DMS114 treated with DMSO at 0.1 percent for 48 hours (cell line): ENCODE measurements around the gene MEGF9.

Experiments
- DNase-seq: peaks from one replicate; lab custom pipeline; 2025; ENCODE audit not compliant: unreplicated experiment; lab: John Stamatoyannopoulos, UW

MEGF9 gene

DNA sequence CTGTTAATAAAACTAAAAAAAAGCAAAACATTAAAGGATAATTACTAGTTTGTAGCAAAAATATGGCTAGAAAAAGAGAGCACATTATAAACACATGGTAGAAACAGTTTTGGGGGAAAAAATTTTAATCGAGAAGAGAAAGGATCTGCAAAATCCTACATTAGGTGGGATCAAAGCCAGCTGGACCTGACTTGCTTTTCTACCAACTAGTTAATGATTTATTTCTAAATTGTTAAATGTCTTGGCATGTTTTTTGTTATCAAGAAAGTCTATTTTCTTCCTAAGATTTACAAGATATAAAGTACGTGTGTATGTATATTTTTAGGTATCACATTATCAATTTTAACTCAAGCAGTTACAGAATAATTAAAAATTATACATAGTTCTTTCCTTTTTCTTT is 87.2 kb downstream of the MEGF9 start:
- no peak for DNase-seq

DNA sequence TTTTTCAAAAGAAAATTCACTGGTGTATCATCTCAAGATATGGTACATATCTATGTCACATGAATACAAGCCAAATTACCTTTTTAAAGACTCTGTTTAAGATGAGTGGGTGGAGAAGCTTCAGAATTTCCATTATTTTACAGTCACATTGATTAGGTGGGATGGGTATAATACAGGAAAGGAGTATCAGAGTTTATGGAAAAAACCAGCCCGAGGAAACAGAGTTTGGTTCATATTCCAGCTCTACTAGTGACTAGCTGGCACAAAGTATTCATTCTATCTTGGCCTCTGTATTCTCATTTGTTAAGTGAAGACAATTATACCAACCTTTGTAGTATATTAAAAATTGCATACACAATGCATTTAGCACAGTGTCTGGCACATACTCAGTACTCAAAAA is 87.8 kb downstream of the MEGF9 start:
- no peak for DNase-seq

DNA sequence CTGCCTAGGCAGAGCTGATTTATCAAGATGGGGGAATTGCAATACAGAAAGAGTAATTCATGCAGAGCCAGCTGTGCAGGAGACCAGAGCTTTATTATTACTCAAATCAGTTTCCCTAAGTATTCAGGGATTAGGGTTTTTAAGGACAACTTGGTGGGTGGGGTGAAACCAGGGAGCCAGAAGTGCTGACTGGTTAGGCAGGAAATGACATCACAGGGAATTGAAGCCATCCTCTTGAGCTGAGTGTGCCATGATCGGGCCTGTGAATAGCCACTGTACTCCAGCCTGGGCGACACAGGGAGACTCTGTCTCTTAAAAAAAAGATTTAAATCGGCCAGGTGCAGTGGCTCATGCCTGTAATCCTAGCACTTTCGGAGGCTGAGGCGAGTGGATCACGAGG is 89.0 kb downstream of the MEGF9 start:
- DNase-seq, result no peak

GRCh38 chr9:120622790-120623189 is 91.5 kb downstream of the MEGF9 start:
- no peak for DNase-seq

DNA sequence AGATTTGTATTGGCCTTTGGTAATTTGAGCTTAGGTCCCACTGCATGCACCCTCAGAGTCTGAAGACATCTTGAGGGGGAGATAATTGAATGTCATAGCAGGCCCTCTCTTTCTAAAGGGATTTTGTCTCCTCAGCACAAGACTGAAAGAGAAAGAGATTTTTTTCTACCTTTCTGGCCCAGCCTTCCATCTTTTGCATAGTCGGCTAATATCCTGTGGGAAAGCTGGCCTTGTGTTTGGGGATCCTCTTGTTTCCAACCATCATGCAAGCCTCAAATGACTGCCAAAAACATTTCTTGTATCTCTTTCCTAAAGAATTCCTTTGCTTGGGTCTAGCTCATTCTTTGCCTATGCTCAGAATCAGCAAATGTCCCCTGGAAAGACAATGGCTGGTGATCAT is 92.3 kb downstream of the MEGF9 start:
- no peak for DNase-seq

DNA sequence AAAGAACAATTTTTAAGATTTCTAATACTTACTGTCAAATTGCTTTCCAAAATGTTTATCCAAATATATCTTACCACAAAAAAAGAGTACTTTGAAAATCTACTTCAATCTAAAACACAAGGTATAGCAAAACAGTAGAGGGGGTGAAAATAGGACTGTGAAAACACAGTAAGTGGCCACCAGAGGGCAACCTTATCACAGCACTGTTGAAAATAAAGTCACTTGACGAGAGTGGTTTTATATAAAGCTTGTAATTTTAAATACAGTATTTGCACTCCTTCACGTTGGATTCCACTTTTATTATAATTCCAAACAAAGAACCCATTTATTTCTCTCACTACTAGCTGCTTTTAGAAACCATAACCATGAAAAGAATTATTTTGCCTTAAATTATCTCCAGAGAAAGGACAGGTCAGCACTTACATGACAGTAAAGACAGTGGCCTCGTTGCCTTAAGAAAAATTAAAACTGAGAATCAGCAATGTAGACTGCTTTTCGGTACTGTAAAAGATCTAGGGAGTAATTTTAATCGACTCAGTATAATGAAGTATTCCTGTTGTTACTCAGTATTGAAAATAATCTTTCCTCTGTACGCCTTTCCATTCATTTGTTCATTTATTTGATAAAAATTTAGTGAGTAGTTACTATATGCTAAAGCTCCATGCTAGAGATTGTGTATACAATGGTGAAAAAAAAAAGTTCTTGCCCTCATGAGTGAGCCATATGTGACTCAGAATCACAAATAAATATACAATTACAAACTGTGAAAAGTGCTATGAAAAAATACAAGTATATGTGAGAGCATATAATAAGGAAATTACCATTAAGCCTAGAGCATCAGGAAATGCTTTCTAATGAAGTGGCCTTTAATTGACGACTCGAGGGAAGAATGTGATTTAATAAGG is 94.3 kb downstream of the MEGF9 start:
- DNase-seq, result peak; percentile 56

DNA sequence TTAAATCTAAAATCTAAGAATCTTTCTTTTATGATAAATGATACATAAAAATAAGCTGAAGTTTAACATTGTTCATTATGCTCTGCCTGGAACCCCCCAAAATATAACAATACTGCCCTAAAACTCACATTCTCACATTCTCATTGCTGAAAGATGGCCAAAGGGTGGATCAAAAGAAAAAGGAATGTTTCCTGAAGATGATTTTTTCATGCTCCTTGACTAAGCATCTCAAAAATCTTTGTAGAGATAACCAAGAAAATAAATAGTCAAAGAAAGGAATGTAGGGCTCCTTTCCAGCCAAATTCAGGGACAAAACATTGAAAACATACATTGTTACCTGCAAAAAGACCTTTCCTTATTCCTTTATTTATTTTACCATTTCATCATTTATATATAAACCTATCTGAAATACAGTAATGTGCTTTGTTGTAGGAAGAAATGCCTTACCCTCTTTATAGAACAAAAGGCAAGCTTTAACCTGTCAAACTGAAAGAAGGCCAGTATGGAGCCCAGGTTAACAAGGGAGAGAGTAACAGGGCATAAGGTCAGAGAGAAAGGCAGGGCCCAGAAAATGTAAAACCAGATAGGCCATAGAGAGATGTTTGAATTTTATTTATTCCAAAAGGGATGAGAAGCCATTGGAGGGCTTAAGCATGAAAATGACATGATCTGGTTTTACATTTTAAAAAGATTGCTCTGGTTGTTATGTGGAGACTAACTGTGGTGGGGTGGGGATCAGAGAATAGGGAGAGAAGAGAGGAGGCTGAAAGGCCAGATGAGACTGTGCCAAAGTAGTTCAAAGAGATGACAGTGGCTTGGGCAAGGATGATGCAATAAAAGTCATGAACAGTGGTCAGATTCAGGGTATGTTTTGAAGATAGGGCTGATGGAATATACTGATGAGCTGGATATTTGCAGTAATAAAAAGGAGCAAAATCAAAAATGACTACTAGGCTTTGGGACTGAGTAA is 97.0 kb downstream of the MEGF9 start:
- no peak for DNase-seq

- DNase-seq, result no peak
Observed at GRCh38 chr9:120612218-120612617, 102.1 kb downstream of the MEGF9 start.

GRCh38 chr9:120611690-120612068 is 102.6 kb downstream of the MEGF9 start:
- DNase-seq, result no peak

GRCh38 chr9:120610975-120611689 is 103.1 kb downstream of the MEGF9 start:
- DNase-seq, result peak; percentile 3

DNA sequence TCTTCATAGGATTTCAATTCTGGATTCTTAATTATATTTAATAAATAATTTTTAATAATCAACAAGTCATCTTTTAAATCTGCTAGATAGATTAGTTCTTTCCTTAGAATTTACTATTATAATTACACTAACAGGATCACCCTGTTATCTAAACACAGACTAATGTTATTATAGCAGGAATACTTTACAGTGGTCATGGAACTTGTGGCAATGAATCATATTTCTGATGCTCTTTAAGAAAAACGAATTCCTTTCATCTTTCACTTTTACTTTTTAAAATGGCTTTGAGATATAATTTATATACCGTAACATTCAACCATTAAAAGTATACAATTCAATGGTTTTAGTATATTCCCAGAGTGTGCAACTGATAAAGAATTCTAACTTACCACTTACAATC is 104.6 kb downstream of the MEGF9 start:
- no peak for DNase-seq

- DNase-seq, result no peak
Observed at GRCh38 chr9:120608421-120608820, 105.8 kb downstream of the MEGF9 start.

- no peak for DNase-seq
Observed at GRCh38 chr9:120603591-120603990, 110.7 kb downstream of the MEGF9 start.

DNA sequence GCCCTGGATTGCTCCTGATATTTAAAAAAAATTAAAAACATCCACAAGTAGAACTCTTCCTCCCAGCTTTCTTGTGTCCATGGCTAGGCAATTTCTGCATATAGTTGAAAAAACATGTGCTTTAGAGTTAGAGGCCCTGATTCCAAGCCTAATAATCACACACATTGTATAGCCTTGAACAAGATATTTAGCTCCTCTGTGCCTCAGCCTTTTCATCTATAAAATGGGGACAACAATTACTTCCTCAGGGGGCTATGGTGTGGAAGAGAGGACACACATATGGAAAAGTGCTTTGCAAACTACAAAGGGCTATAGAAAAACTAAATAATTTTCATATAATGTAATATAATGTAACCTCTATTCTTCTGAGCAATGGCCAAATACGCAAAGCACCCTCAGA is 111.3 kb downstream of the MEGF9 start:
- no peak for DNase-seq

DNA sequence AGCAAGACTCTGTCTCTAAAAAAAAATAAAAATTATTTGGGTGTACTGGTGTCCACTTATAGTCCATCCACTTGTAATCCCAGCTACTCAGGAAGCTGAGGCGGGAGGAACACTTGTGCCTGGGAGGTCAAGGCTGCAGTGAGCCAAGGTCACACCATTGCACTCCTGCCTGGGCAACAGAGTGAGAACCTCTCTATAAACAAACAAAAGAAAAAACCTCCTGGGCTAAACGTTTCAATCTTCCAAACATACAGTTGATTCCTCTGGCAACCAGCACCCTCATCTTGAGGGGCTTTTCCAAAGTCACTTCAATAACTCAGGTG is 120.4 kb downstream of the MEGF9 start:
- no peak for DNase-seq

- no peak for DNase-seq
Observed at GRCh38 chr9:120593250-120593954, 120.9 kb downstream of the MEGF9 start.

GRCh38 chr9:120592210-120592609 is 122.1 kb downstream of the MEGF9 start:
- DNase-seq, result no peak

DNA sequence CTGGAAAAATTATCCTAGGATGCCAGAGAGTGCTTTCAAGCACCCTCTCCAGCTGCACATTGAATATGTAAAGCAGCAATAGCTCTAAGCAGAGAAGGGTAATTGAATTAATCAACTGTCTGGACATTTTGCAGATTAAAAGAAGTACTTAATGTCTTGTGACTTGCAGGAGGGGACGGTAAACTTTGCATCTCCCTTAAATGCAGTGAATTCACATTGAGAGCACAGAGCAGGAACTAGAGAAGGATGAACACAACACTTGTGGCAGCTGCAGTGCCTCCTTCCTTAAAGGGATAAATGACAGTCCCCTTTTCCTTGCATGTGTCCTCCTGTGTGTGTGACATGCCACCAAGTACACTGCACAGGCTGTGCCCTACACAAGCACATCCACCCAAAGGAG is 126.9 kb downstream of the MEGF9 start:
- DNase-seq, result no peak

DNA sequence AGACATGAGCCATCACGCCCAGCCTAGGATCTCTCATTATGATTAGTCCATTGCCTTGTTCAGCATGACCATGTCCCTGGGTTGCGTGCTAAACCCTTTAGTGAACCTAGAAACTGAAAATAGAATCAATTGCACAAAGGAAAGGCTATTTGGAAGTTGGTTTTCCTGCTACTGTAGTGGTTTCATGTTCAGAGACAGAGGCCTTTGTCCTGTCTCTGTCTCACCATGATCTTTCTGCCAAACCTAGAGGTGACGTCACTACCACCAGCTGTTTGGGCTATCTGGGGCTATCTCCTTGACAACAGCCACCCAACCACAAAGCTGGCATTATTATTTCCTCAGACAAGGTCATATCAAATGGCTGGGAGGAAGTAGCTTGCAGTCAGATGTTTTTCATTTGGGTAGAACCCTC is 130.3 kb downstream of the MEGF9 start:
- no peak for DNase-seq

DNA sequence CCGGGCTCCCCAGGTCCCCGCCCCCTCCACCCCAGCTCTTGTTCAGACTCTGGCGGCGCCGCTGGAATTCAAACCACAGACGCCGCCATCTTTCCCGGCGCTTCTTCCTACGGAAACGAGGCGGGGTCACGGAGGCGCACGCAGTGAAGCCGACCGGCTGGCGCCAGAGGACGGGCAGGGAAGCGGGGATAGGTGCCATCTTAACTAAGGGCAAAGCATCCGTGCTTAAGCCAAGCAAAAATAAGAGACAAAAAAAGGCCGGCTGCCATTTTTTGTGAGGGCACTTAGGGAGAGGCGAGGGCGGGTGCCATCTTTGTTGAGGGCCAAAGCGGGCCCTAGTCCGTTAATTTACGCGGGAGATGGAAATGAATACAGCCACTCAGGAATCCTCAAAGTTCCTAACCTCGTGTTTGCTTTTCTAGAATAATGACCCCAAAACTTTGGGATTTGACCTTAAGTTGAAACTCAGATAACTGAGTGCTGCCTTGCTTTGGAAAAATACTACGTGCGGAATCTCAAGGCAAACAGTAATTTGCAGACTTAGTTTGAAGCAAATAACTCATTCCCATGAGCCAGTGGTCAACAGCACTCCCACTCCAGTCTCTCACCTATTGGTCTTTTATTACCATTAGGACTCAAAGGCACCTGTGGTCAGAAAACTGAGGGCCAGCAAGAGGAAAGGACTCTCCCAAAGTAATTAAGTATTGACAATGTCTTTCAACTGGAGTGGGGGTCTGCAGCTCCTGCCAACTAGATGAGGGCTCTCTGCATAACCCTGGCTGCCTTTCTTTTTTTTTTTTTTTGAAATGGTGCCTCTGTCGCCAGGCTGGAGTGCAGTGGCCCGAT is 134.0 kb downstream of the MEGF9 start, which contains the start of gene CDK5RAP2:
Gene CDK5RAP2, minus strand, starts transcription at position 117 of the 846 bp plus-strand sequence. CDS start 189 bp downstream, outside the sequence.
- DNase-seq, result peak; percentile 95
